ENCODE data around the gene NR2F6.

NR2F6 gene

DNA sequence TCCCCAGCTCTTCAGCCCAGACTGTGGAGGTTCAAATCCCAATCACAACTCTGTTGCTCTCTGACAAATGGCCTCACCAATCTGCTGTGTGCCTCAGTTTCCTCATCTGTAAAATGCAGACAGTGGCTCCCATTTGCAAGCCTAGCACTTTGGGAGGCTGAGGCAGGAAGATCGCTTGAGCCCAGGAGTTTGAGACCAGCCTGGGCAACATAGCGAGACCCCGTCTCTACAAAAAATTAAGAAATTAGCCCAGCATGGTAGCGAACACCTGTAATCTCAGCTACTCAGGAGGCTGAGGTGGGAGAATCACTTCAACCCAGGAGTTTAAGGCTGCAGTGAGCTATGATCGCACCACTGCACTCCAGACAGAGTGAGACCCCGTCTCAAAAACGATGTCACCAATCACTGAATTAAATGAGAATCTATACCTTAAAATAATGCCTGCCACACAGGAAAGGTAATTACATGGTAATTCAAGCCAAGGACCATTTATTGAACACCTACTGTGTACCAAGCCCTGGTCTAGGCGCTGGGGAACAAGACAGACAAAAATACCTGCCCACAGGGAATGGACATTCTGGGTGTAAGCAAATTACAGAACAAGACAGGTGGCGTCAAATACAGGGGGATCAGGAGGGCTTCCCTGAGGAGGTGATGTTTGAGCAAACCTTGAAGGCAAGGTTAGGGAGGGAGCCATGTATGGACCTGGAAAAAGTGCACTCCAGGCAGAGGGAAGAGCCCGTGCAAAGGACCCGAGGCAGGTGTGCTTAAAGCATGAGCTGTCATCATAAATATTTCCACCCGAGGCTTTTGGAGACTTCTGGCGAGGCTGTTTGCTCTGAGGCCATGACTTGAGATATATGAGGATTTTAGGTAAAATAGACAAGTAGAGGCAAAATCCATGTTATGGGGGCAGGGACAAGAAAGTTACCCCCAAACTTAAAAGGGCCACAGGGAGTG, 7.7 kb downstream of the NR2F6 start:
- DNase-seq, result no peak

GRCh38 chr19:17236811-17237543, 8.7 kb downstream of the NR2F6 start:
- DNase-seq, result no peak

DNA sequence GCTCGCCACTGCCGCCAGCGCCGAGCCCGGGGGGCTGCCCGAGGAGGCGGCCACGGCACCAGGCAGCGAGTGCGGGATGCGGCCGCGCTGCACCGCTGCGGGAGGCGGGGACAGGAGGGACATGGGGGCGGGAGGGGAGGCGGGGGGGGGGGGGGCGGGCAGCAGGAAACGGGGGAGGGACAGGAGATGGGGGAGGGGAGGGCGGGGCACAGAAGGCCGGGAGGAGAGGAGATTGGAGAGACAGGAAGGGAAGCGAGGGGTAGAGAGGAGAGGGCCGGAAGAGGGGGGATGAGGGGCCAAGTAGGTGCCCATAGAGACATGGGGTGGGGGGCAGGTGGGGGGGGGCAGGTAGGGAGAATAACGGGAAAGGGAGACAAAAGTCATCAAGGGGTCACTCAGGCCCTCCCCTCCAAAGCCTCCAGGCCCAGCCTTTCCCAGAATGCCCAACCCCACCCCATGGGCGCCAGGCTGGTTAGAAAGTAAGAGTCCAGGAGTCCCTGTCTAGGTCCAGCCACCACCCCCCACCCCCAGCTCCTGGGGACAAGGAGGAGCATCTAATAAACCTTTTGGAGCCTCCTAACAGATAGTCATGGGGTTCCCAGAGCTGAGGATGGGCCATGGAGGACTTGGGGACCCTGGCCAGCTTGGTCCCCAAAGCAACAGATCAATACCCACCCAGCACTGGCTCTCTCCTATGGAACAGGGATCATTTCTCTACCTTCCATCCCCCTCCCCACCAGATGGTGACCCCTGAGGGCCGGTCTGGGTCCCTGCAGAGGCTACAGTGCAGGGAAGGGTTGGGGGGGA, 9.5 kb downstream of the NR2F6 start:
- DNase-seq, result peak; percentile 20

- peak; percentile 47 for DNase-seq
Measured at GRCh38 chr19:17235300-17235970, 10.3 kb downstream of the NR2F6 start.

DNA sequence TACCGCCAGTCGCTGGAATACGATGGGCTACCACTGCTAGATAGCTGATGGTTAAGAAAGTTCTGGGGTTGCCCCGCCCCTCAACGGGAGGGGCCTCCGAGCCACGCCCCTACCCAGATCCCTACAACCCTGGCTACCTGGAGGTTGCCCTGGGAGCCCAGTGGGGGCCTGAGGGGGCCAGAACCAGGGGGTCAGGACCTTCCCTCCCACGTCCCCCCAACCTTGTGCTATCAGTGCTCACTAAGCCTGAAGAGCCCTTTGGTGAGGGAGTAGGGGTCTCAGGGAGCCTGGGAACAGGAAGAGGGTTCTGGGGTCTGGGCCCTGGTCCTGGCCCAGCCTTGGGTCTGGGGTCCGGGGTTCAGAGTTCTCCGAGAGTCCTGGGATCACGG, 10.8 kb downstream of the NR2F6 start:
- DNase-seq, result peak; percentile 26

GRCh38 chr19:17232258-17232657, 13.5 kb downstream of the NR2F6 start:
- DNase-seq, result no peak

GRCh38 chr19:17229890-17230289, 15.8 kb downstream of the NR2F6 start:
- no peak for DNase-seq

- no peak for DNase-seq
Measured at GRCh38 chr19:17227798-17228367, 17.8 kb downstream of the NR2F6 start.

GRCh38 chr19:17226002-17226933, 19.5 kb downstream of the NR2F6 start, which contains the start of gene OCEL1:
Gene OCEL1, plus strand, starts transcription at chr19:17226226. Its CDS starts 22 bp downstream, at chr19:17226248.
- DNase-seq, result peak; percentile 95

- no peak for DNase-seq
Measured at GRCh38 chr19:17225053-17225452, 20.7 kb downstream of the NR2F6 start.

- no peak for DNase-seq
Measured at GRCh38 chr19:17220207-17220758, 25.4 kb downstream of the NR2F6 start.

DNA sequence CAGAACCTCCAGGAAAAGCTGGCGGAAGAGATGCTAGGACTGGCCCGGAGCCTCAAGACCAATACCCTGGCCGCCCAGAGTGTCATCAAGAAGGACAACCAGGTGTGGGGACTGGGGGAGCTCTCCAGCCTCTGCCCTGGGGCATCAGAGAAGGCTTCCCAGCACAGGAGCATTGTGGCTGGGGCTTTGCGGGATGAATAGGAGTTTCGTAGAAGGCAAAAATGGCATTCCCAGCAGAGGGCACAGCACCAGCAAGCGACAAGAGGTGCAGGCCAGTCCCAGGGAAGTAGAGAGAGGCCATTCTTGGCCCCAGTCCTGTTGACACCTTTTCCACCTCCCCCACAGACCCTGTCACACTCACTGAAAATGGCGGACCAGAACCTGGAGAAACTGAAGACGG, 26.4 kb downstream of the NR2F6 start:
- DNase-seq, result no peak

DNA sequence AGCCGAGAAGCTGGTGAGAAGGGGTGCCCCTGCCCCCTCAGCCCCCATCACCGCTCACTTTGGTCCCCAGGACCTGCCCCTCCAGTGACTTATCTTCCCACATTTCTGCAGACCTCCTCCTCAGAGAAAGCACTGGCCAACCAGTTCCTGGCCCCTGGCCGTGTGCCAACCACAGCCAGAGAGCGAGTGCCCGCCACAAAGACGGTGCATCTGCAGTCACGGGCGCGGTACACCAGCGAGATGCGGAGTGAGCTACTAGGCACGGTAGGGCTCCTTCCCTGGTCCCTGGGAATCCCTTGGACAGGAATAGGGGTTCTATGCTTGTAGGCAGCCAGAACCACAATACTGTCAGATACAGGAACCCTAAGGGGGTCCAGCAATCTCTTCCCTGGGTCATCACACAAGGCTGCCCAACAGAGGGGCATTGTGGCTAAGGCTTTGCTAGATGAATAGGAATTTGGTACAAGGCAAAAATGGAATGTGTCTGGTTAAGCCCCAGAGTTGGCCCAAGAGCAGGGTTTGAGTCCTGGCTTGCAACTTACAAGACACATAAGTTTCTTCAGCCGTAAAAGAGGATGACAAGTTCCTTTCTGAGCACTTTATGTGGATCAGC, 29.6 kb downstream of the NR2F6 start:
- DNase-seq, result no peak

- peak; percentile 92 for DNase-seq
Measured at GRCh38 chr19:17215127-17215971, 30.4 kb downstream of the NR2F6 start, which contains the start of gene USE1. Gene USE1, plus strand, starts transcription at chr19:17215357. Its CDS starts 49 bp downstream, at chr19:17215406.

DNA sequence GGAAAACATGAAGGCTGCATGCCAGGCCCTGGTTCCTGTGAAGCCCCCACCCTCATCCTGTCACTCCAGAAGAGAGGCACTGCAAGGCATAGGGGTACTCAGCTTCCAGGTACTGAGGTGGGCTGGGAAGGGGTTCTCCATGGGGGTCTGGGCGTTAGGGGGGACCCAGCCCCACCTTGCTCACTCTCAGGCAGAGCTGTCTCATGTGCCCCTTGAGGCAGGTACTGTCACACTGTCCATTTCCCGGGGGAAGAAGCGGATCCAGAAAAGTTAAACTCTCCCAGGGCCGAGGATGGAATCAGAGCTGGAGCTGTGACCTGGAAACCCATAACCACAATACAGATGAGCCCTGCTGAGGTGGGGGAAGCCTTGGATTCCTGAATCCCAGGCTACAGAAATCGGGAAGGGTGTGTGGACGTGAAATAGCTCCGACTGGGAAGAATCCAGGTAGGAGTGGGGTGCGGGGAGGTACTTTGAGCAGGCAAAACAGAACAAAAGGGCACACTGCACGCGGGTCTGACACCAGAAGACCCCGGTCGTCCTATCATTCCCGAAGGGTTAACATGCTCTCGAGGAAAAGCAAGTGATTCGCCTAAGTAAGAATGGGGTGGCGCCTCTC, 31.1 kb downstream of the NR2F6 start:
- peak; percentile 65 for DNase-seq

DNA sequence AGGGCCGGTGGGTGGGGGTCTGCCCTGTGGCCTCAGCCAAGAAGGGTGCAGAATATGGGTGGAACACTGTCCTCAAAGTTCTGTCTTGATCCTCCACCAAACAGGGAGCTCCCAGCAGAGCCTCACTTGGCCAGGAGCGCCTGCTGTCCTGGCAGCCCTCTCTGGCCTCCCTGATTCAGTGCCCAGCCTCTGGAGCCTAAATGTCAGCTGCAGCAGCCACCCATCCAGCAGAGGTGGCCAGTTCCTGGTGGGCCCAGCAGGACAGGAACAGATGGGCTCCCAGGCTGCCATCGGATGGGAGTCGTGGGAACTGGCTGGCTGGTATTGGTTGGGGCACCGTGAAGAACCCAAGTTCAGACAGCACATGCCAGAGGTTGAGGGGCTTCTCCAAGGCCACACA, 32.4 kb downstream of the NR2F6 start:
- no peak for DNase-seq

DNA sequence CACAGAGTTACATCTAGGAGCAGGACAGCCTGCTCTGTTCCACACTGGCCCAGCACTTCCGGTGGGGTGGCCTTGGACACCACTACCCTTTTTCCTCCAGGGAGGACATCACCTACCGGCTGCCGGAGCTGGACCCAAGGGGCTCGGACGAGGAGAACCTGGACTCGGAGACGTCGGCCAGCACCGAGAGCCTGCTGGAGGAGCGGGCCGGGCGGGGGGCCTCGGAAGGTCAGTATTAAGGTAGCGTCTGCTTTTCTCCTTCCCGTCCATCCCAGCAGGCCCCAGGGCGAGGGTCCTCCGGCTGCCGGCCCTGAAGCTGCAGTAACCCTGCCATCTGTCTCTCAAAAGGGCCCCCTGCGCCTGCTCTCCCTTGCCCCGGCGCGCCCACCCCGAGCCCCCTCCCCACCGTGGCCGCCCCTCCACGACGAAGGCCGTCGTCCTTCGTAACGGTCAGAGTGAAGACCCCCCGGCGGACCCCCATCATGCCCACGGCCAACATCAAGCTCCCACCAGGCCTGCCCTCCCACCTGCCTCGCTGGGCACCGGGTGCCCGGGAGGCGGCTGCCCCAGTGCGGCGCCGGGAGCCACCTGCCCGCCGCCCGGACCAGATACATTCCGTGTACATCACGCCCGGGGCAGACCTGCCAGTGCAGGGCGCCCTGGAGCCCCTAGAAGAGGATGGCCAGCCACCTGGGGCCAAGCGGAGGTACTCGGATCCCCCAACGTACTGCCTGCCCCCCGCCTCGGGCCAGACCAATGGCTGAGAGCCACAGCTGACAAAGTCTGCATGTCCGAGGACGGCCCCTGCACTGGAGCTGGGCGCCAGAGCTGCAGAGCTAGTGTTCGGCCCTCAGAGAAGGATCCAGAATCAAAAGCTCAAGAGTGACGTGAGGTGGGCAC, 33.9 kb downstream of the NR2F6 start:
- DNase-seq, result no peak

Measured in DMS79 treated with DMSO at 0.1 percent for 48 hours (cell line).